ENCODE measurements around the gene SCARB1. TPM values are rescaled to one million over a fixed set of nuclear protein-coding genes. Genes with fewer than 3 reads are reported as not detected.

SCARB1 gene
- total RNA-seq, 1 experiment from 2014 or later, result 359 TPM

GRCh38 chr12:124820199-124820598, 43.5 kb downstream of the SCARB1 start:
- no peak for ATAC-seq
- no peak overlapping the region for H3K27ac ChIP-seq (ENCODE audit: low read length)
- H3K27me3 ChIP-seq (ENCODE audit: control insufficient read depth, insufficient read depth, low read length), result no peaks in the 10 kb centered on the region
- ChIA-PET CTCF (no interaction called here), POLR2A (no interaction called here)
- no peak for DNase-seq (ENCODE audit: low read depth, low spot score)
- H3K4me3 ChIP-seq (ENCODE audit: low read depth in 2 of 2, low read length in 2 of 2), result no peak overlapping the region
- peaks cover 12% of the 10 kb centered on the region for H3K4me1 ChIP-seq (ENCODE audit: control insufficient read depth, insufficient read depth, low read length)
- H3K9me3 ChIP-seq (ENCODE audit: control insufficient read depth, insufficient read depth, low read depth, low read length), result no peaks in the 10 kb centered on the region
- intact Hi-C loops (cut with micrococcal nuclease; ENCODE audit: unreplicated experiment), result loop anchor here (10.0 kb wide), 1 partner anchor 85 kb away; no protein-coding TSS in a partner anchor
- no peaks in the 10 kb centered on the region for H3K36me3 ChIP-seq (ENCODE audit: control insufficient read depth, insufficient read depth, low read length)
- BruUV-seq (replicated peaks), result no TSS peak
- in situ Hi-C loops (cut with HindIII; ENCODE audit: low pct_unique_long_range_greater_than_20kb, low sequenced_read_pairs), result no loop called here
- TF ChIP-seq SIN3A (IDR thresholded peaks at IDR 0.05; ENCODE audit: borderline replicate concordance, insufficient read depth, low read depth, low read length) (no peak), CTCF (IDR thresholded peaks at IDR 0.05) (no peak), POLR2AphosphoS5 (IDR thresholded peaks at IDR 0.05; ENCODE audit: low read depth, low read length) (no peak), REST (IDR thresholded peaks at IDR 0.05; ENCODE audit: insufficient read depth in 1 of 2, low read depth in 2 of 2, low read length in 1 of 2) (no peak), TCF7L2 (IDR thresholded peaks at IDR 0.05; ENCODE audit: low read depth, low read length) (no peak)

- in situ Hi-C loops (cut with HindIII; ENCODE audit: low pct_unique_long_range_greater_than_20kb, low sequenced_read_pairs) (no loop called here), intact Hi-C loops (cut with micrococcal nuclease; ENCODE audit: unreplicated experiment) (no loop called here)
- no peaks in the 10 kb centered on the region for H3K36me3 ChIP-seq (ENCODE audit: control insufficient read depth, insufficient read depth, low read length)
- POLR2A ChIA-PET, result interaction anchor here (0.6 kb wide), 1 partner anchor 19 kb away, joined by 9 read pairs; no protein-coding TSS in a partner anchor
- DNase-seq (ENCODE audit: low read depth, low spot score) (no peak), ATAC-seq (no peak)
- no peaks in the 10 kb centered on the region for H3K9me3 ChIP-seq (ENCODE audit: control insufficient read depth, insufficient read depth, low read depth, low read length)
- TF ChIP-seq REST (IDR thresholded peaks at IDR 0.05; ENCODE audit: insufficient read depth in 1 of 2, low read depth in 2 of 2, low read length in 1 of 2) (no peak), TCF7L2 (IDR thresholded peaks at IDR 0.05; ENCODE audit: low read depth, low read length) (no peak), CTCF (IDR thresholded peaks at IDR 0.05) (no peak), POLR2AphosphoS5 (IDR thresholded peaks at IDR 0.05; ENCODE audit: low read depth, low read length) (no peak), SIN3A (IDR thresholded peaks at IDR 0.05; ENCODE audit: borderline replicate concordance, insufficient read depth, low read depth, low read length) (no peak)
- peaks cover 7% of the 10 kb centered on the region for H3K4me1 ChIP-seq (ENCODE audit: control insufficient read depth, insufficient read depth, low read length)
- no peak overlapping the region for H3K4me3 ChIP-seq (ENCODE audit: low read depth in 2 of 2, low read length in 2 of 2)
- BruUV-seq (replicated peaks), result no TSS peak
- H3K27ac ChIP-seq (ENCODE audit: low read length), result no peak overlapping the region
- H3K27me3 ChIP-seq (ENCODE audit: control insufficient read depth, insufficient read depth, low read length), result no peaks in the 10 kb centered on the region
- CTCF ChIA-PET, result interaction anchor here (0.6 kb wide), 2 partner anchors 85 to 333 kb away, joined by 3 to 4 read pairs; no protein-coding TSS in a partner anchor
These were observed 44.1 kb downstream of the SCARB1 start for GRCh38 chr12:124819525-124819924.

Measured in Panc1 (cell line).